Kidney (tissue), 14 donors: Measurements from ENCODE around the gene ANO10. TPM values are rescaled to one million over a fixed set of nuclear protein-coding genes. Genes with fewer than 3 reads are reported as not detected.

ENCODE experiments used
- DNase-seq, 5 donors: peaks; one replicate each; pipeline ENCODE4 v3.0.0-alpha.2; 2013 to 2020
- FAIRE-seq: peaks from 2 replicates; lab custom pipeline; 2012; peaks lifted over from hg19 to GRCh38; lab: Jason Lieb, UNC
- H3K27ac ChIP-seq, 2 donors: one replicate each; pipeline ENCODE4 v1.7.0; 2013; ENCODE audit warnings: low read depth in 2 of 2, low read length in 2 of 2, inconsistent platforms in 1 of 2
- H3K27me3 ChIP-seq: one replicate; pipeline ENCODE4 v1.7.1; 2013; ENCODE audit warnings: low read length, inconsistent platforms; ENCODE audit not compliant: control insufficient read depth, insufficient read depth
- H3K36me3 ChIP-seq, 3 donors: one replicate each; pipeline versions ENCODE4 v1.7.0 to v1.7.1; 2013; ENCODE audit warnings: low read length in 3 of 3, control low read depth in 1 of 3, inconsistent platforms in 1 of 3; ENCODE audit not compliant: insufficient read depth in 3 of 3, control insufficient read depth in 2 of 3
- H3K4me1 ChIP-seq, 3 donors: one replicate each; pipeline versions ENCODE4 v1.7.0 to v1.7.1; 2013; ENCODE audit warnings: low read length in 3 of 3, inconsistent platforms in 1 of 3, low read depth in 1 of 3; ENCODE audit not compliant: control insufficient read depth in 2 of 3, insufficient read depth in 2 of 3
- H3K4me3 ChIP-seq, 3 donors: one replicate each; pipeline versions ENCODE4 v1.7.0 to v1.8.1; 2013; ENCODE audit warnings: low read length in 3 of 3, control low read depth in 1 of 3, inconsistent platforms in 1 of 3
- H3K9ac ChIP-seq, 3 donors: one replicate each; pipeline versions ENCODE4 v1.7.0 to v1.7.1; 2013; ENCODE audit warnings: low read length in 3 of 3, control low read depth in 1 of 3, inconsistent platforms in 1 of 3
- H3K9me3 ChIP-seq, 3 donors: one replicate each; pipeline versions ENCODE4 v1.7.0 to v1.7.1; 2013; ENCODE audit warnings: low read length in 3 of 3, control low read depth in 1 of 3, inconsistent platforms in 1 of 3; ENCODE audit not compliant: control insufficient read depth in 2 of 3, insufficient read depth in 1 of 3
- intact Hi-C: fragments of 100-400 bp; cut with DNase I; formaldehyde crosslinking; loops from one replicate; pipeline ENCODE4 v1.11.1; 2022
- polyA plus RNA-seq: library from polyadenylated mRNA; stranded (reverse); fragments of 350-450 nt; fragmentation: Illumina TruSeq; extraction: RNeasy Lipid Tissue Mini Kit (QIAGEN cat#74804); gene quantifications from one replicate; pipeline ENCODE4 v1.2.3, GENCODE V29; 2014; ENCODE audit warnings: low read depth, low replicate concordance; ENCODE audit not compliant: insufficient read depth
- total RNA-seq: library from RNA; stranded (reverse); fragmentation: NEBNext Ultra II Directional; extraction: Animal tissue kit (Norgen Biotek cat#: 25700); gene quantifications from one replicate; pipeline ENCODE4 v1.2.1, GENCODE V29; 2021
- TF ChIP-seq, protein P1 (sequence below): IDR thresholded peaks from 3 replicates; pipeline ENCODE4 v1.5.1; 2012; ENCODE audit warnings: mild to moderate bottlenecking, moderate library complexity, borderline replicate concordance; ENCODE audit not compliant: insufficient read depth; ENCODE audit errors: extremely low read depth
- donor health status: control.
- donor health status: control.
- donor health status: control.
- donor health status: control.
- donor health status: control.
- donor health status: DM: yes; HTN: yes; CAD: no.
- donor health status: Normal renal cell carcinoma (clear cell type).

The ANO10 gene
- total and polyA plus RNA-seq, 2 donors from 2014 or later = 45.7 to 48.2 TPM

GRCh38 chr3:43434431-43434830 lies 187.4 kb downstream of the ANO10 start:
- Histone ChIP-seq H3K27ac (no peak overlapping the region), H3K4me3 (no peak overlapping the region)

DNA sequence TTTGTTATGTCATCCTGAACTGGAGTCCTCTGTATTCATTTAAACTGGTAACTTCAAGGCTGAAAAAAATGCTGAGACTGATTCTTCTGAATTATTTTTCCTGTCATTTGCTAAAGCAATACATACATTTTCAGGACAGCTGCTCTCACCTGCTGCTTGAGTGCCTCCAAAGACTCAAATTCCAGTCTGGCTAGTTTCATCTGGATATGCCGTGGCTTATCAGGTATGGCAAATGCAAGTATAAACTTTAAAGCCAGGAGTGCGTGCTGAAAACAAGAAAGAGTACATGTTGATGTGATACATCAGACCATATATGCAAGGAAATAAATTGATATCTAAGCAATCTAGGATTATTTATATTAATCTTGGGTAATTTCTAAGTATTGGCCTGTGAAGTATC lies 189.3 kb downstream of the ANO10 start:
- DNase-seq = peak in 1 of 5 donors; percentile 26
- FAIRE-seq = no peak

More at GRCh38 chr3:43434431-43434830, 187.4 kb downstream of the ANO10 start:
- TF ChIP-seq, protein P1, sequence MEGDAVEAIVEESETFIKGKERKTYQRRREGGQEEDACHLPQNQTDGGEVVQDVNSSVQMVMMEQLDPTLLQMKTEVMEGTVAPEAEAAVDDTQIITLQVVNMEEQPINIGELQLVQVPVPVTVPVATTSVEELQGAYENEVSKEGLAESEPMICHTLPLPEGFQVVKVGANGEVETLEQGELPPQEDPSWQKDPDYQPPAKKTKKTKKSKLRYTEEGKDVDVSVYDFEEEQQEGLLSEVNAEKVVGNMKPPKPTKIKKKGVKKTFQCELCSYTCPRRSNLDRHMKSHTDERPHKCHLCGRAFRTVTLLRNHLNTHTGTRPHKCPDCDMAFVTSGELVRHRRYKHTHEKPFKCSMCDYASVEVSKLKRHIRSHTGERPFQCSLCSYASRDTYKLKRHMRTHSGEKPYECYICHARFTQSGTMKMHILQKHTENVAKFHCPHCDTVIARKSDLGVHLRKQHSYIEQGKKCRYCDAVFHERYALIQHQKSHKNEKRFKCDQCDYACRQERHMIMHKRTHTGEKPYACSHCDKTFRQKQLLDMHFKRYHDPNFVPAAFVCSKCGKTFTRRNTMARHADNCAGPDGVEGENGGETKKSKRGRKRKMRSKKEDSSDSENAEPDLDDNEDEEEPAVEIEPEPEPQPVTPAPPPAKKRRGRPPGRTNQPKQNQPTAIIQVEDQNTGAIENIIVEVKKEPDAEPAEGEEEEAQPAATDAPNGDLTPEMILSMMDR = no peak
- H3K9ac ChIP-seq = no peak overlapping the region
- peaks cover 0 to 4% (median 0%) of the 10 kb centered on the region in 3 donors for H3K9me3 ChIP-seq
- no peaks in the 10 kb centered on the region for H3K36me3 ChIP-seq
- intact Hi-C loops = no loop called here
- no peaks in the 10 kb centered on the region for H3K27me3 ChIP-seq
- FAIRE-seq (no peak), DNase-seq (no peak)
- no peaks in the 10 kb centered on the region for H3K4me1 ChIP-seq

DNA sequence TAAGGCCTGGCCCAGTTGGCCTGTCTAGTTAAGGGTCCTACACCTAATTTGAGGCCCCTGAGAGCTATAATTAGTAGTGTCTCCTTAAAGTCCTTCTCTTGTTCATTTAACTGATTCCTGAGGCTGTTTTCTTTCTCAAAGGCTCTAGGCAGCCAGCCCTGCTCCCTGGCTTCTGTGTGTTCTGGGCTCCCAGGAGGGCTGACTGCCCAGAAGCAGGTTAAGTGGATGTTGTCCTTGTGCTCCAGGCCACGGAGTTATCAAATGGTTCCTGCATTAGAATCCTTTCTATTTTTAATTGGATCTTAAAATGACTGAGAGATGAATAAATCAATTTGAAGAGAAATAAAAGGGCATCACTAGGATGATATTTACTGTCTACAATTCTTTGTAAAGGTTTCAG lies 195.4 kb downstream of the ANO10 start:
- intact Hi-C loops = no loop called here
- no peak overlapping the region for H3K27ac ChIP-seq
- peaks cover 0 to 3% (median 0%) of the 10 kb centered on the region in 3 donors for H3K4me1 ChIP-seq
- H3K9me3 ChIP-seq = peaks cover 0 to 6% (median 0%) of the 10 kb centered on the region in 3 donors
- H3K9ac ChIP-seq = no peak overlapping the region
- H3K4me3 ChIP-seq = no peak overlapping the region
- no peaks in the 10 kb centered on the region for H3K27me3 ChIP-seq
- peak in 1 of 5 donors; percentile 45 for DNase-seq
- H3K36me3 ChIP-seq = no peaks in the 10 kb centered on the region
- FAIRE-seq = no peak
- TF ChIP-seq, protein P1 = no peak

More for the DNA sequence above, 189.3 kb downstream of the ANO10 start:
- Histone ChIP-seq H3K4me1 (no peaks in the 10 kb centered on the region), H3K4me3 (no peak overlapping the region), H3K27ac (no peak overlapping the region), H3K36me3 (no peaks in the 10 kb centered on the region), H3K9ac (no peak overlapping the region), H3K27me3 (no peaks in the 10 kb centered on the region), H3K9me3 (no peaks in the 10 kb centered on the region)
- intact Hi-C loops = no loop called here
- TF ChIP-seq, protein P1 = no peak

DNA sequence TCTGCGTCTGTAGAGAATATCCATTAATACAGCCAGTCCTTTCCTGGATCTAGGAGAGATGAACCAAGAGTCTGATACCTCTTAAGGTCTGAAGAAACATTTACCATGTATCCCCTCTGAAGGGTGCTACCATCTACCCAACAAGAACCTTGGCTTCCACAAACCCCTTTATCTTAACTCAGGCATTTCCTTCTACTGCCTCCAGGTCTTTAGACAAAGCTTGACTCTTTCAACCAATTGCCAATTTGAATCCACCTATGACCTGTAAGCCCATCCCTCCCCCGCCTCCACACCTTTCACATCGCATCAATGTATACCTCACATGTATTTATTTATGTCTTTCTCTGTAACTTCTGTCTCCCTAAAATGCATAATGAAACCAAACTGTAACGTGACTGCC lies 196.0 kb downstream of the ANO10 start:
- FAIRE-seq (no peak), DNase-seq (no peak)
- intact Hi-C loops = no loop called here
- Histone ChIP-seq H3K27ac (no peak overlapping the region), H3K4me3 (no peak overlapping the region), H3K9ac (no peak overlapping the region), H3K9me3 (peaks cover 0 to 6% (median 0%) of the 10 kb centered on the region in 3 donors), H3K36me3 (no peaks in the 10 kb centered on the region), H3K27me3 (no peaks in the 10 kb centered on the region), H3K4me1 (peaks cover 0 to 3% (median 0%) of the 10 kb centered on the region in 3 donors)
- TF ChIP-seq, protein P1 = no peak
